Measurements from ENCODE around the gene PCTP. TPM values are rescaled to one million over a fixed set of nuclear protein-coding genes. Genes with fewer than 3 reads are reported as not detected.

PCTP gene
- total and polyA plus RNA-seq, 2 of the 4 experiments (the other 2 are of a cell fraction) = 11.6 to 12.9 TPM

DNA sequence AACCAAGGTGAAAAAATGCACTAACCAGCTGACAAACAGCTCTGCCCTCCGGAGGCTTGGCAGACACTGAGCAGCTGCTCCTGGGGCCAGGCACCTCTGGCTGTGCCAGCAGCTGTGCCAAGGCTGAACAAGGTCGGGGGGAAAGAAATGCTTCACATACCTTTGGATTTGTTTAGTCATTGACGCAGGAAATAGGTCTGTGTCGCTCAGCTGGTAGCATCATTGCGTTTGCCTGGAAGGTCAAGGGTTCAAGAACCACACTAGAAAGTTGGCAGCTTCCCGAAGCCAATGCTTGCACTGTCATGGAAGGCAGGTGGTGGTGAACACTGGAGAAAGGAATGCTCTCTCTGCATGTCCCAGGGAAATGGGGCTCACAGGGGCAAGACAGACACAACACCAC, 63.5 kb downstream of the PCTP start:
- DNase-seq (no peak), ATAC-seq (ENCODE audit: low read depth) (no peak)
- H3K9me3 ChIP-seq (ENCODE audit: control insufficient read depth, insufficient read depth, low read length) = no peaks in the 10 kb centered on the region
- H2BK120ac ChIP-seq (ENCODE audit: low read depth, low read length) = no peak overlapping the region
- H3K27ac ChIP-seq (ENCODE audit: insufficient read depth, low read length) = no peak overlapping the region
- no peak overlapping the region for H2AFZ ChIP-seq (replicated peaks; ENCODE audit: low read length, poor library complexity)
- 33% methylated on average over 3 of the region's 6 CpGs; no CpG with 5 or more reads in 1 of the 2 experiments for WGBS, 2 experiments (ENCODE audit: extremely low coverage in 2 of 2, insufficient read length in 1 of 2)
- no peaks in the 10 kb centered on the region for H4K20me1 ChIP-seq (ENCODE audit: insufficient read depth, low read length)
- H3K18ac ChIP-seq (ENCODE audit: low read depth, low read length) = no peak overlapping the region
- no peaks in the 10 kb centered on the region for H3K27me3 ChIP-seq (ENCODE audit: control insufficient read depth, insufficient read depth, low read length)
- in situ Hi-C loops (cut with MboI; ENCODE audit: low sequenced_read_pairs) = loop anchor here (25.0 kb wide), 1 partner anchor 1998 kb away; no protein-coding TSS in a partner anchor
- no peak overlapping the region for H2BK5ac ChIP-seq (ENCODE audit: low read depth, low read length, poor library complexity, severe bottlenecking)
- intact Hi-C loops (cut with micrococcal nuclease) = no loop called here
- no peak overlapping the region for H4K5ac ChIP-seq (ENCODE audit: low read depth, low read length)
- H3K9me1 ChIP-seq (ENCODE audit: insufficient read depth, low read length) = no peaks in the 10 kb centered on the region
- H3K56ac ChIP-seq (ENCODE audit: extremely low read depth, insufficient read depth, low read length) = no peak overlapping the region
- no peak overlapping the region for H2BK15ac ChIP-seq (ENCODE audit: low read depth, low read length)
- dilution Hi-C loops (cut with HindIII; ENCODE audit: low sequenced_read_pairs, unreplicated experiment) = no loop called here
- H3K9ac ChIP-seq (ENCODE audit: low read depth, low read length) = no peak overlapping the region
- no peaks in the 10 kb centered on the region for H3K79me1 ChIP-seq (ENCODE audit: low read depth in 1 of 2, low read length in 2 of 2)
- no peak overlapping the region for H3K23ac ChIP-seq (ENCODE audit: low read depth, low read length)
- H3K4me2 ChIP-seq (ENCODE audit: low read depth, low read length) = no peak overlapping the region
- no peaks in the 10 kb centered on the region for H3K4me1 ChIP-seq (ENCODE audit: control insufficient read depth, insufficient read depth, low read length)
- POLR2A ChIA-PET (ENCODE audit: unreplicated experiment) = no interaction called here
- no peak overlapping the region for H3K4ac ChIP-seq (ENCODE audit: low read depth, low read length)
- H3K14ac ChIP-seq (replicated peaks; ENCODE audit: low read depth, low read length) = no peak overlapping the region
- CTCF ChIA-PET = no interaction called here
- H3K36me3 ChIP-seq (ENCODE audit: control insufficient read depth, insufficient read depth, low read length) = no peaks in the 10 kb centered on the region
- TF ChIP-seq RFX5 (IDR thresholded peaks at IDR 0.05; ENCODE audit: low read depth, low read length) (no peak), MXI1 (IDR thresholded peaks at IDR 0.05; ENCODE audit: borderline replicate concordance, low read depth, low read length) (no peak)
- no peak overlapping the region for H3K4me3 ChIP-seq (ENCODE audit: insufficient read depth, low read depth, low read length)
- BruUV-seq (replicated peaks) = no TSS peak
- no peak overlapping the region for H2AK9ac ChIP-seq (replicated peaks; ENCODE audit: low read depth, low read length, poor library complexity)
- no peak overlapping the region for H4K91ac ChIP-seq (ENCODE audit: insufficient read depth, low read depth, low read length)
- no peak overlapping the region for H2BK20ac ChIP-seq (ENCODE audit: low read depth, low read length)
- no peak overlapping the region for H2AK5ac ChIP-seq (ENCODE audit: low read depth, low read length)
- H4K8ac ChIP-seq (ENCODE audit: low read depth in 2 of 2, low read length in 2 of 2) = no peak overlapping the region

Measured in IMR-90 (cell line).